ENCODE measurements around the gene TOR4A.
"Not testable (repeated sequence)": the region's sequence is repeated elsewhere in the genome, so short reads cannot be mapped to it uniquely, and the experiment has no call there.

The TOR4A gene

GRCh38 chr9:137256856-137257255 is 20.7 kb upstream of the TOR4A start:
- Histone ChIP-seq H3K4me1 (ENCODE audit: insufficient read depth, low read length) (peaks cover 5% of the 10 kb centered on the region; the same call in 1 of the 2 replicates), H3K27me3 (ENCODE audit: insufficient read depth, low read length) (no peaks in the 10 kb centered on the region), H3K9me3 (ENCODE audit: insufficient read depth, low read depth, low read length) (no peaks in the 10 kb centered on the region), H3K4me3 (ENCODE audit: low read length) (0 out of 2 replicates have a peak overlapping the region, but pooled peaks have one; percentile 93), H3K36me3 (ENCODE audit: insufficient read depth, low read length) (peaks cover 25% of the 10 kb centered on the region), H3K9ac (ENCODE audit: low read depth, low read length) (no peak overlapping the region), H3K27ac (ENCODE audit: low read depth, low read length) (no peak overlapping the region)
- 95% methylated on average over 15 of the region's 15 CpGs for WGBS

GRCh38 chr9:137262173-137262908 is 15.2 kb upstream of the TOR4A start:
- H3K9ac ChIP-seq (ENCODE audit: low read depth, low read length); H3K4me3 ChIP-seq (ENCODE audit: low read length); H3K4me1 ChIP-seq (ENCODE audit: insufficient read depth, low read length); H3K9me3 ChIP-seq (ENCODE audit: insufficient read depth, low read depth, low read length); H3K27ac ChIP-seq (ENCODE audit: low read depth, low read length); H3K27me3 ChIP-seq (ENCODE audit: insufficient read depth, low read length): not testable (repeated sequence)
- 38% methylated on average over 12 of the region's 15 CpGs for WGBS
- H3K36me3 ChIP-seq (ENCODE audit: insufficient read depth, low read length) = peaks cover 49% of the 10 kb centered on the region

GRCh38 chr9:137262909-137263285 is 14.6 kb upstream of the TOR4A start:
- H3K4me3 ChIP-seq (ENCODE audit: low read length) = no peak overlapping the region
- 92% methylated on average over 24 of the region's 24 CpGs for WGBS
- peaks cover 52% of the 10 kb centered on the region for H3K36me3 ChIP-seq (ENCODE audit: insufficient read depth, low read length)

GRCh38 chr9:137263506-137263905 is 14.0 kb upstream of the TOR4A start:
- Histone ChIP-seq H3K27ac (ENCODE audit: low read depth, low read length) (no peak overlapping the region), H3K4me1 (ENCODE audit: insufficient read depth, low read length) (no peaks in the 10 kb centered on the region), H3K9ac (ENCODE audit: low read depth, low read length) (no peak overlapping the region), H3K36me3 (ENCODE audit: insufficient read depth, low read length) (peaks cover 50% of the 10 kb centered on the region), H3K9me3 (ENCODE audit: insufficient read depth, low read depth, low read length) (no peaks in the 10 kb centered on the region), H3K4me3 (ENCODE audit: low read length) (no peak overlapping the region), H3K27me3 (ENCODE audit: insufficient read depth, low read length) (no peaks in the 10 kb centered on the region)
- WGBS = 87% methylated on average over 10 of the region's 10 CpGs

More at GRCh38 chr9:137262909-137263285, 14.6 kb upstream of the TOR4A start:
- Histone ChIP-seq H3K9ac (ENCODE audit: low read depth, low read length) (no peak overlapping the region), H3K9me3 (ENCODE audit: insufficient read depth, low read depth, low read length) (no peaks in the 10 kb centered on the region), H3K27me3 (ENCODE audit: insufficient read depth, low read length) (no peaks in the 10 kb centered on the region), H3K4me1 (ENCODE audit: insufficient read depth, low read length) (no peaks in the 10 kb centered on the region), H3K27ac (ENCODE audit: low read depth, low read length) (no peak overlapping the region)

- Histone ChIP-seq H3K27ac (ENCODE audit: low read depth, low read length) (no peak overlapping the region), H3K9ac (ENCODE audit: low read depth, low read length) (no peak overlapping the region), H3K27me3 (ENCODE audit: insufficient read depth, low read length) (no peaks in the 10 kb centered on the region), H3K9me3 (ENCODE audit: insufficient read depth, low read depth, low read length) (no peaks in the 10 kb centered on the region), H3K36me3 (ENCODE audit: insufficient read depth, low read length) (peaks cover 50% of the 10 kb centered on the region), H3K4me3 (ENCODE audit: low read length) (no peak overlapping the region), H3K4me1 (ENCODE audit: insufficient read depth, low read length) (no peaks in the 10 kb centered on the region)
- WGBS = 96% methylated on average over 22 of the region's 22 CpGs
Measured at GRCh38 chr9:137264067-137264466, 13.5 kb upstream of the TOR4A start.

GRCh38 chr9:137265496-137266161 is 11.9 kb upstream of the TOR4A start:
- Histone ChIP-seq H3K4me3 (ENCODE audit: low read length) (no peak overlapping the region), H3K27me3 (ENCODE audit: insufficient read depth, low read length) (no peaks in the 10 kb centered on the region), H3K36me3 (ENCODE audit: insufficient read depth, low read length) (peaks cover 56% of the 10 kb centered on the region), H3K9me3 (ENCODE audit: insufficient read depth, low read depth, low read length) (no peaks in the 10 kb centered on the region), H3K9ac (ENCODE audit: low read depth, low read length) (no peak overlapping the region), H3K27ac (ENCODE audit: low read depth, low read length) (no peak overlapping the region), H3K4me1 (ENCODE audit: insufficient read depth, low read length) (no peaks in the 10 kb centered on the region)
- WGBS = 94% methylated on average over 29 of the region's 29 CpGs

- Histone ChIP-seq H3K4me3 (ENCODE audit: low read length) (no peak overlapping the region), H3K27me3 (ENCODE audit: insufficient read depth, low read length) (no peaks in the 10 kb centered on the region), H3K4me1 (ENCODE audit: insufficient read depth, low read length) (no peaks in the 10 kb centered on the region), H3K36me3 (ENCODE audit: insufficient read depth, low read length) (peaks cover 60% of the 10 kb centered on the region), H3K27ac (ENCODE audit: low read depth, low read length) (no peak overlapping the region), H3K9me3 (ENCODE audit: insufficient read depth, low read depth, low read length) (no peaks in the 10 kb centered on the region), H3K9ac (ENCODE audit: low read depth, low read length) (no peak overlapping the region)
- 95% methylated on average over 15 of the region's 15 CpGs for WGBS
Measured at GRCh38 chr9:137266162-137266527, 11.4 kb upstream of the TOR4A start.

- H3K27me3 ChIP-seq (ENCODE audit: insufficient read depth, low read length) = no peaks in the 10 kb centered on the region
- no peaks in the 10 kb centered on the region for H3K9me3 ChIP-seq (ENCODE audit: insufficient read depth, low read depth, low read length)
- H3K36me3 ChIP-seq (ENCODE audit: insufficient read depth, low read length) = peaks cover 60% of the 10 kb centered on the region
- H3K4me3 ChIP-seq (ENCODE audit: low read length) = no peak overlapping the region
- WGBS = 91% methylated on average over 34 of the region's 34 CpGs
- H3K27ac ChIP-seq (ENCODE audit: low read depth, low read length) = no peak overlapping the region
- H3K4me1 ChIP-seq (ENCODE audit: insufficient read depth, low read length) = no peaks in the 10 kb centered on the region
- no peak overlapping the region for H3K9ac ChIP-seq (ENCODE audit: low read depth, low read length)
Measured at GRCh38 chr9:137266585-137267453, 10.7 kb upstream of the TOR4A start.

GRCh38 chr9:137267933-137268355 is 9.6 kb upstream of the TOR4A start:
- peaks cover 65% of the 10 kb centered on the region for H3K36me3 ChIP-seq (ENCODE audit: insufficient read depth, low read length)
- no peak overlapping the region for H3K27ac ChIP-seq (ENCODE audit: low read depth, low read length)
- no peaks in the 10 kb centered on the region for H3K4me1 ChIP-seq (ENCODE audit: insufficient read depth, low read length)
- H3K4me3 ChIP-seq (ENCODE audit: low read length) = no peak overlapping the region
- no peaks in the 10 kb centered on the region for H3K27me3 ChIP-seq (ENCODE audit: insufficient read depth, low read length)
- no peaks in the 10 kb centered on the region for H3K9me3 ChIP-seq (ENCODE audit: insufficient read depth, low read depth, low read length)
- 93% methylated on average over 6 of the region's 6 CpGs for WGBS
- H3K9ac ChIP-seq (ENCODE audit: low read depth, low read length) = no peak overlapping the region

GRCh38 chr9:137268538-137269201 is 8.9 kb upstream of the TOR4A start:
- H3K36me3 ChIP-seq (ENCODE audit: insufficient read depth, low read length) = peaks cover 60% of the 10 kb centered on the region

More at GRCh38 chr9:137268538-137269201, 8.9 kb upstream of the TOR4A start:
- no peaks in the 10 kb centered on the region for H3K27me3 ChIP-seq (ENCODE audit: insufficient read depth, low read length)
- H3K9ac ChIP-seq (ENCODE audit: low read depth, low read length) = no peak overlapping the region
- no peak overlapping the region for H3K4me3 ChIP-seq (ENCODE audit: low read length)
- no peaks in the 10 kb centered on the region for H3K9me3 ChIP-seq (ENCODE audit: insufficient read depth, low read depth, low read length)
- 90% methylated on average over 19 of the region's 19 CpGs for WGBS
- H3K27ac ChIP-seq (ENCODE audit: low read depth, low read length) = no peak overlapping the region
- H3K4me1 ChIP-seq (ENCODE audit: insufficient read depth, low read length) = no peaks in the 10 kb centered on the region
